ENCODE data around the gene HSD11B2. TPM values are rescaled to one million over a fixed set of nuclear protein-coding genes. Genes with fewer than 3 reads are reported as not detected.
A peak's percentile ranks its signal among the peaks of the same experiment; 100 is the strongest.

The HSD11B2 gene
- total RNA-seq = not detected

DNA sequence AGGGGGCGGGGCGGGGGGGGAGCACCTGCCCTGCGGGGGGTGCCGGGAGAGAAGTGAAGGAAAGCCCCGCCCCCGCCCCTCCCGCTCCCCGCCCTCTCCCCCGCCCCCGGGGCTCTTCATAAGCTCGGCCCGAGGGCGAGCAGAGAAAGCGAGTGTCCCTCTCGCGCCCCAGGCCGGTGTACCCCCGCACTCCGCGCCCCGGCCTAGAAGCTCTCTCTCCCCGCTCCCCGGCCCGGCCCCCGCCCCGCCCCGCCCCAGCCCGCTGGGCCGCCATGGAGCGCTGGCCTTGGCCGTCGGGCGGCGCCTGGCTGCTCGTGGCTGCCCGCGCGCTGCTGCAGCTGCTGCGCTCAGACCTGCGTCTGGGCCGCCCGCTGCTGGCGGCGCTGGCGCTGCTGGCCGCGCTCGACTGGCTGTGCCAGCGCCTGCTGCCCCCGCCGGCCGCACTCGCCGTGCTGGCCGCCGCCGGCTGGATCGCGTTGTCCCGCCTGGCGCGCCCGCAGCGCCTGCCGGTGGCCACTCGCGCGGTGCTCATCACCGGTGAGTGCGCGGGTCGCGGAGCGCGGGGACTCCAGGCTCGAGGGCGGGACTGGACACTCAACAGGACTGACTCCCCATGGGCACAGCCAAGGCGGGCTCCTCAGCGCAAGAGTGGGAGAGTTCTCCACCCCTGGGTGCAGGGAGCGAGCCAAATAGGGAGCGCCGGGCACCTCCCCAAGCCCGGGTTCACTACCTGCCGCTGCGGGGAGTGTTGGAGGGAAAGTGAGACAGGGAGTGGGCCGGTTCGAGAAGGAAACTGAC, at the start of gene HSD11B2:
Gene HSD11B2, plus strand, starts transcription at position 145 of the 798 bp plus-strand sequence. Its CDS starts 128 bp downstream, at position 273.
- TF ChIP-seq, protein P1, sequence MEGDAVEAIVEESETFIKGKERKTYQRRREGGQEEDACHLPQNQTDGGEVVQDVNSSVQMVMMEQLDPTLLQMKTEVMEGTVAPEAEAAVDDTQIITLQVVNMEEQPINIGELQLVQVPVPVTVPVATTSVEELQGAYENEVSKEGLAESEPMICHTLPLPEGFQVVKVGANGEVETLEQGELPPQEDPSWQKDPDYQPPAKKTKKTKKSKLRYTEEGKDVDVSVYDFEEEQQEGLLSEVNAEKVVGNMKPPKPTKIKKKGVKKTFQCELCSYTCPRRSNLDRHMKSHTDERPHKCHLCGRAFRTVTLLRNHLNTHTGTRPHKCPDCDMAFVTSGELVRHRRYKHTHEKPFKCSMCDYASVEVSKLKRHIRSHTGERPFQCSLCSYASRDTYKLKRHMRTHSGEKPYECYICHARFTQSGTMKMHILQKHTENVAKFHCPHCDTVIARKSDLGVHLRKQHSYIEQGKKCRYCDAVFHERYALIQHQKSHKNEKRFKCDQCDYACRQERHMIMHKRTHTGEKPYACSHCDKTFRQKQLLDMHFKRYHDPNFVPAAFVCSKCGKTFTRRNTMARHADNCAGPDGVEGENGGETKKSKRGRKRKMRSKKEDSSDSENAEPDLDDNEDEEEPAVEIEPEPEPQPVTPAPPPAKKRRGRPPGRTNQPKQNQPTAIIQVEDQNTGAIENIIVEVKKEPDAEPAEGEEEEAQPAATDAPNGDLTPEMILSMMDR (IDR thresholded peaks at IDR 0.05) = no peak
- Histone ChIP-seq H3K4me1 (ENCODE audit: control insufficient read depth in 1 of 2, low read depth in 2 of 2) (peaks cover 0 to 14% of the 10 kb centered on the region in 2 donors), H3K36me3 (no peaks in the 10 kb centered on the region), H3K9me3 (no peaks in the 10 kb centered on the region), H3K27me3 (replicated peaks; ENCODE audit: insufficient read depth) (no peaks in the 10 kb centered on the region), H3K4me3 (peak within 1 kb of the TSS; percentile 66), H3K27ac (no peak within 1 kb of the TSS)
- DNase-seq (ENCODE audit: low spot score) (no peak), ATAC-seq (ENCODE audit: insufficient number of reproducible peaks, low FRiP score, low read depth) (peak; percentile 29)

DNA sequence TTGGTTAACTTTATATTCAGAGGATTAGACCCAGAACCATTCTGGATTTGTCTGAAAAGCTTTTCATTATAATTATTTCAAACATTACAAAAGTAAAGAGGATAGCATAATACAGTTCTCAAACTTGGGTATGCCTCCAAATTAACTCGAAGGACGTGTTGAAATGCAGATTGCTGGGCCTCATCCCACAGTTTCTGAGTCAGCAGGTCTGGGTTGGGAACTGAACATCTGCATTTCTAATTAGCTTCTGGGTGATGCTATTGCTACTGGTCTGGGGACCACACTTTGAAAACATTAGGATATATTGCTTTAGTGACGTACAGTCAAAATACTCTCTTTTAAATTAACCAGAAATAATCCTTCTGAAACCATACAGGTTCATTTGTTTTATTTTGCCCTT, 47.6 kb upstream of the HSD11B2 start:
- Histone ChIP-seq H3K36me3 (no peaks in the 10 kb centered on the region), H3K27ac (no peak overlapping the region), H3K4me3 (no peak overlapping the region), H3K4me1 (ENCODE audit: control insufficient read depth in 1 of 2, low read depth in 2 of 2) (no peaks in the 10 kb centered on the region), H3K9me3 (no peaks in the 10 kb centered on the region), H3K27me3 (replicated peaks; ENCODE audit: insufficient read depth) (no peaks in the 10 kb centered on the region)
- TF ChIP-seq, protein P1 (IDR thresholded peaks at IDR 0.05) = no peak
- ATAC-seq (ENCODE audit: insufficient number of reproducible peaks, low FRiP score, low read depth) (no peak), DNase-seq (ENCODE audit: low spot score) (no peak)

DNA sequence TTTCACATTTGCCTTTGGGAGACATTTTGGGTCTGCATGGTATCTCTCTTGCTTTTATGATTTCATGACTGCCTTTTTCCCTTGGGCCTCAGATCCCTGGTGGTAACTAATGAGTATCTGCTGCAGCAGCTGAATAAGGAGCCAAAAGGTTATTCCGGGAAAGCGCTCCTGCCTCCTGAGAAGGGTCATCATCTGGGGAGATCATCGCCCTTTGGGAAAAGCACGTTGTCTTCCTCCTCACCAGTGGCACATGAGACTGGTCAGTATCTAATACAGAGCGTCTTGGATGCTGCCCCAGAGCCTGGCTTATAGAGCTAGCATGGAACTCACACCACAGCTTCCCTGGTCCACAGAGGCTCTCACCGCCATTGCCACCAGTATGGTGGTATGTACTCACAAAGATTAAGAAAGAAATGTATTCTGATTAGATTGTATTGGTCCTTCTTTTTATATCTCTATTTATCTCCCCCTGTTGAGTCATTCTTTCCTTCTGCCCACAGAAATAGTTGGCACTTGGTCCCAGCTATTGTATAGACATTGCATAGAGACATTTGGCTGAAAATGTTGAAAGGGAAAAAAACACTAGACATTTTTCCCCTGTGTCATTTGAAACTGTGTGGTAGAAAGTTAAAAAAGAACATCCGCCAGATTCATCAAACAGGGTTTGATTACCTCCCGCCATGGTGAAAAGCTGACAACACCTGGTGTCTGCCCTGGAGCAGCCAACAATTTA, 46.0 kb upstream of the HSD11B2 start:
- ATAC-seq (ENCODE audit: insufficient number of reproducible peaks, low FRiP score, low read depth) (no peak), DNase-seq (ENCODE audit: low spot score) (no peak)
- H3K27ac ChIP-seq = no peak overlapping the region
- H3K9me3 ChIP-seq = no peaks in the 10 kb centered on the region
- H3K36me3 ChIP-seq = no peaks in the 10 kb centered on the region
- no peaks in the 10 kb centered on the region for H3K27me3 ChIP-seq (replicated peaks; ENCODE audit: insufficient read depth)
- TF ChIP-seq, protein P1 (IDR thresholded peaks at IDR 0.05) = no peak
- H3K4me3 ChIP-seq = no peak overlapping the region
- no peaks in the 10 kb centered on the region for H3K4me1 ChIP-seq (ENCODE audit: control insufficient read depth in 1 of 2, low read depth in 2 of 2)

DNA sequence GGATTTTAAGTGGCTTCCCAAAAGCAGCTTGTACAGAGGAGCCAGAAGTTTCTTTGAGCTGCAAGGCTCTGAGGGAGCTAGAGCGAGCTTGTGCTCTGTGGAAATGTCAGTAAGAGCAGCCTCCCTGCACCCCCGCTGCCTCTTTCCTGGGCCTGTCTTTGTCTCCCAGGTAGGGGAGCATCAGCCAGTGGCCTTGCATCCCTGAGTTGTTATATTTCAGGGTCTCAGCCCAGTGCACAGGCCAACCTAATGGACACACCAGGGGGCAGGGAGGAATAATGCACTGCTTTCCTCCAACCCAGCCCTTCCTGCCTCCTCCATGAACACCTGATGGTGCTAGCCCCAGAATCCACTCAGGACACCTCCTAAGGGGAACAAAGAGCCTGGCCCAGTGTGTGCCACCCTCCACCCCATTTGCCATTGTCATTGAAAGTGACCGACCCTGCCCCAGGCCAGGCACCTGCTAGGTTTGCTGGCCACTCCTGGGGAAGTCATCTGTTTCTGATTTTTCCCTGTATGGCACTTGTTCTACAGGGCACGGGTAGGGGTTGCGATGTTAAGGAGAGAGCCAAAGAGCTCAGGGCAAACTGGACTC, 44.0 kb upstream of the HSD11B2 start:
- Histone ChIP-seq H3K27ac (no peak overlapping the region), H3K9me3 (no peaks in the 10 kb centered on the region), H3K4me3 (no peak overlapping the region), H3K36me3 (no peaks in the 10 kb centered on the region), H3K4me1 (ENCODE audit: control insufficient read depth in 1 of 2, low read depth in 2 of 2) (no peaks in the 10 kb centered on the region), H3K27me3 (replicated peaks; ENCODE audit: insufficient read depth) (no peaks in the 10 kb centered on the region)
- ATAC-seq (ENCODE audit: insufficient number of reproducible peaks, low FRiP score, low read depth) (no peak), DNase-seq (ENCODE audit: low spot score) (no peak)
- TF ChIP-seq, protein P1 (IDR thresholded peaks at IDR 0.05) = no peak

DNA sequence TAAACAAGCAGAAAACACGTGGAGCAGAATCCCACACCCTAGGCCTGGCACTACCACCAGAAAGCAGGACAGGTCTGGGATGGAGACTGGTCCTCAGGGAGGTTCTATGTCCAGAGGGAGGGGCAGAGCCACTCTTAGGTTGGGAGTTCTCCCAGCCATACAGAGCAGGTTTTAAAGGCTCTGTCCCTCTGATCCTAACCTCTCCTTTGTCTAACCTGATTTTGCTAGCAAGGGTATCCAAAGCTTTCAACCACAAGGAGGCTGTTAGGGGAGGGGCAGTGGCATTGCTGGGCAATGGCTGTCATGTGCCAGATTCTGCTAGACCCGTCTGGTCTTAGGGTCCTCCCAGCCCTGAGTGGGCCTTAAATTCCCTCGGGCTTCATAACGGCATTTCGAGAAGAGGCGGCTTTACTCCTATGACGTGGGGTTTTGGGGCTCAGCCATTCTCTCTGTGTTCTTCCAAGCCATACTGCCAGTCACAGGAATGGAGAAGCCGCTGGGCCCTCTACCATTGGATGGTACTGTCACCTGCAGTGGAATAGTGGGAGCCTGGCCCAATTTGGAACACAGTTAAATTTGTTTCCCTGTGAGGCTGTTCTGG, 43.3 kb upstream of the HSD11B2 start:
- Histone ChIP-seq H3K27ac (no peak overlapping the region), H3K9me3 (no peaks in the 10 kb centered on the region), H3K4me1 (ENCODE audit: control insufficient read depth in 1 of 2, low read depth in 2 of 2) (no peaks in the 10 kb centered on the region), H3K27me3 (replicated peaks; ENCODE audit: insufficient read depth) (no peaks in the 10 kb centered on the region), H3K4me3 (no peak overlapping the region), H3K36me3 (no peaks in the 10 kb centered on the region)
- ATAC-seq (ENCODE audit: insufficient number of reproducible peaks, low FRiP score, low read depth) (no peak), DNase-seq (ENCODE audit: low spot score) (no peak)
- TF ChIP-seq, protein P1 (IDR thresholded peaks at IDR 0.05) = no peak
